ENCODE results near the gene CCDC196. TPM values are rescaled to one million over a fixed set of nuclear protein-coding genes. Genes with fewer than 3 reads are reported as not detected.

The CCDC196 gene
- total and polyA plus RNA-seq, 2 of the 4 experiments (the other 2 are of a cell fraction), result not detected

GRCh38 chr14:66493750-66494149 is 7.6 kb downstream of the CCDC196 start:
- Histone ChIP-seq H3K56ac (ENCODE audit: extremely low read depth, insufficient read depth, low read length) (no peak overlapping the region), H4K5ac (ENCODE audit: low read depth, low read length) (no peak overlapping the region), H3K9ac (ENCODE audit: low read depth, low read length) (no peak overlapping the region), H2AK9ac (replicated peaks; ENCODE audit: low read depth, low read length, poor library complexity) (no peak overlapping the region), H2BK5ac (ENCODE audit: low read depth, low read length, poor library complexity, severe bottlenecking) (no peak overlapping the region), H3K79me1 (ENCODE audit: low read depth in 1 of 2, low read length in 2 of 2) (no peaks in the 10 kb centered on the region), H2BK120ac (ENCODE audit: low read depth, low read length) (no peak overlapping the region), H4K20me1 (ENCODE audit: insufficient read depth, low read length) (no peaks in the 10 kb centered on the region), H3K36me3 (ENCODE audit: control insufficient read depth, insufficient read depth, low read length) (no peaks in the 10 kb centered on the region), H3K27me3 (ENCODE audit: control insufficient read depth, insufficient read depth, low read length) (no peaks in the 10 kb centered on the region; the same call in 1 of the 2 replicates), H3K4ac (ENCODE audit: low read depth, low read length) (no peak overlapping the region), H3K4me2 (ENCODE audit: low read depth, low read length) (no peak overlapping the region), H3K14ac (replicated peaks; ENCODE audit: low read depth, low read length) (no peak overlapping the region), H3K9me3 (ENCODE audit: control insufficient read depth, insufficient read depth, low read length) (no peaks in the 10 kb centered on the region), H2AK5ac (ENCODE audit: low read depth, low read length) (no peak overlapping the region), H3K18ac (ENCODE audit: low read depth, low read length) (no peak overlapping the region), H3K4me3 (ENCODE audit: insufficient read depth, low read depth, low read length) (no peak overlapping the region), H4K8ac (ENCODE audit: low read depth in 2 of 2, low read length in 2 of 2) (no peak overlapping the region), H3K9me1 (ENCODE audit: insufficient read depth, low read length) (no peaks in the 10 kb centered on the region), H3K27ac (ENCODE audit: insufficient read depth, low read length) (no peak overlapping the region), H3K23ac (ENCODE audit: low read depth, low read length) (no peak overlapping the region), H4K91ac (ENCODE audit: insufficient read depth, low read depth, low read length) (no peak overlapping the region), H3K4me1 (ENCODE audit: control insufficient read depth, insufficient read depth, low read length) (peaks cover 2% of the 10 kb centered on the region; the same call in 1 of the 2 replicates), H2BK15ac (ENCODE audit: low read depth, low read length) (no peak overlapping the region), H2BK20ac (ENCODE audit: low read depth, low read length) (no peak overlapping the region), H2AFZ (replicated peaks; ENCODE audit: low read length, poor library complexity) (no peak overlapping the region)
- POLR2A ChIA-PET (ENCODE audit: unreplicated experiment), result no interaction called here
- no peak for TF ChIP-seq MAZ (IDR thresholded peaks at IDR 0.05; ENCODE audit: borderline replicate concordance, low read depth, low read length)
- no peak for TF ChIP-seq FOS (IDR thresholded peaks at IDR 0.05; ENCODE audit: low read depth, low read length)
- TF ChIP-seq USF2 (IDR thresholded peaks at IDR 0.05; ENCODE audit: low read depth, low read length), result no peak
- TF ChIP-seq POLR2A (IDR thresholded peaks at IDR 0.05; ENCODE audit: low read depth, low read length), result no peak
- no peak for TF ChIP-seq MXI1 (IDR thresholded peaks at IDR 0.05; ENCODE audit: borderline replicate concordance, low read depth, low read length)
- no peak for TF ChIP-seq RAD21 (IDR thresholded peaks at IDR 0.05; ENCODE audit: low read length)
- no peak for TF ChIP-seq CEBPB (IDR thresholded peaks at IDR 0.05; ENCODE audit: low read depth, low read length)
- TF ChIP-seq CHD1 (IDR thresholded peaks at IDR 0.05; ENCODE audit: low read depth, low read length), result no peak
- no peak for TF ChIP-seq SMC3 (IDR thresholded peaks at IDR 0.05; ENCODE audit: low read depth, low read length)
- BruUV-seq (replicated peaks), result no TSS peak
- in situ Hi-C loops (cut with MboI; ENCODE audit: low sequenced_read_pairs), result loop anchor here (10.0 kb wide), 1 partner anchor 621 kb away; no protein-coding TSS in a partner anchor
- CTCF ChIA-PET, result no interaction called here
- DNase-seq (no peak), ATAC-seq (ENCODE audit: low read depth) (no peak)
- dilution Hi-C loops (cut with HindIII; ENCODE audit: low sequenced_read_pairs, unreplicated experiment), result no loop called here
- intact Hi-C loops (cut with micrococcal nuclease), result loop anchor here (10.0 kb wide), 1 partner anchor 791 kb away; no protein-coding TSS in a partner anchor
